ENCODE measurements around the gene MR1.

MR1 gene

DNA sequence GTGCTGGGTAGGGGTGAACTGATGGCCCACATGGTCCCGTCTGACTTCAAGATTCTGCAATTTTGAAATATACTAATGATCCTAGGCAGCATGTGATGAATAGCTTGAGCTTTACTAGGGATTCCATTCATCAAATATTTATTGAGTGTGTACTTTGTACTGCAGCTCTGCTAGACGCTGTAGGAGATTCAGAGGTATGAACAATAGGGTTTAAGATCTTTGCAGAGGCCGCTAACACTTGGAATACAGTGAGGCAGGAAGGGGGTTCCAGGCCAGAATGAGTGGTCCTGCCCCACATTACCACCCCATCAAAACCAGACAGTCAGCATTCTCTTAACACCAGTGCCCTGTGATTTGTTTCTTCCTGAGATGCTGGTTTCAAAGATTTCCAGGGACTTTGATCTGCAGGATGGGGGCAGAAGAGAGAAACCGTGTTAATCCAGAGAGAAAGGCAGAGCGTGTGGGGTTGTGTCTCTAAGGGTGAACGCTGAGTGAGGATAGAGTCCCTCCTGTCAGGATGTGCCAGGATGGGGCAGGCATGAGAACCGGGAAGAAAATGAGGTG, 74.6 kb downstream of the MR1 start:
- H3K4me3 ChIP-seq (ENCODE audit: low read depth, low read length), result no peak overlapping the region
- TF ChIP-seq, protein P1, sequence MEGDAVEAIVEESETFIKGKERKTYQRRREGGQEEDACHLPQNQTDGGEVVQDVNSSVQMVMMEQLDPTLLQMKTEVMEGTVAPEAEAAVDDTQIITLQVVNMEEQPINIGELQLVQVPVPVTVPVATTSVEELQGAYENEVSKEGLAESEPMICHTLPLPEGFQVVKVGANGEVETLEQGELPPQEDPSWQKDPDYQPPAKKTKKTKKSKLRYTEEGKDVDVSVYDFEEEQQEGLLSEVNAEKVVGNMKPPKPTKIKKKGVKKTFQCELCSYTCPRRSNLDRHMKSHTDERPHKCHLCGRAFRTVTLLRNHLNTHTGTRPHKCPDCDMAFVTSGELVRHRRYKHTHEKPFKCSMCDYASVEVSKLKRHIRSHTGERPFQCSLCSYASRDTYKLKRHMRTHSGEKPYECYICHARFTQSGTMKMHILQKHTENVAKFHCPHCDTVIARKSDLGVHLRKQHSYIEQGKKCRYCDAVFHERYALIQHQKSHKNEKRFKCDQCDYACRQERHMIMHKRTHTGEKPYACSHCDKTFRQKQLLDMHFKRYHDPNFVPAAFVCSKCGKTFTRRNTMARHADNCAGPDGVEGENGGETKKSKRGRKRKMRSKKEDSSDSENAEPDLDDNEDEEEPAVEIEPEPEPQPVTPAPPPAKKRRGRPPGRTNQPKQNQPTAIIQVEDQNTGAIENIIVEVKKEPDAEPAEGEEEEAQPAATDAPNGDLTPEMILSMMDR (IDR thresholded peaks at IDR 0.05; ENCODE audit: borderline replicate concordance, insufficient read depth, low read depth, low read length), result no peak

GRCh38 chr1:181110013-181110412, 76.2 kb downstream of the MR1 start:
- TF ChIP-seq, protein P1 (IDR thresholded peaks at IDR 0.05; ENCODE audit: borderline replicate concordance, insufficient read depth, low read depth, low read length), result no peak

More at GRCh38 chr1:181110013-181110412, 76.2 kb downstream of the MR1 start:
- no peak overlapping the region for H3K4me3 ChIP-seq (ENCODE audit: low read depth, low read length)
